HG03571 (cell line): ENCODE data around the gene EFR3B.
"Not testable (repeated sequence)": the region's sequence is repeated elsewhere in the genome, so short reads cannot be mapped to it uniquely, and the experiment has no call there.

Source experiments
- ATAC-seq: cut with Tn5 transposase; IDR thresholded peaks from one replicate; pipeline ENCODE4 v1.9.1; 2021; ENCODE audit not compliant: unreplicated experiment

EFR3B gene

GRCh38 chr2:25072606-25073005 is 30.7 kb downstream of the EFR3B start:
- ATAC-seq: no peak

- no peak for ATAC-seq
Observed at GRCh38 chr2:25073025-25073424, 31.1 kb downstream of the EFR3B start.

DNA sequence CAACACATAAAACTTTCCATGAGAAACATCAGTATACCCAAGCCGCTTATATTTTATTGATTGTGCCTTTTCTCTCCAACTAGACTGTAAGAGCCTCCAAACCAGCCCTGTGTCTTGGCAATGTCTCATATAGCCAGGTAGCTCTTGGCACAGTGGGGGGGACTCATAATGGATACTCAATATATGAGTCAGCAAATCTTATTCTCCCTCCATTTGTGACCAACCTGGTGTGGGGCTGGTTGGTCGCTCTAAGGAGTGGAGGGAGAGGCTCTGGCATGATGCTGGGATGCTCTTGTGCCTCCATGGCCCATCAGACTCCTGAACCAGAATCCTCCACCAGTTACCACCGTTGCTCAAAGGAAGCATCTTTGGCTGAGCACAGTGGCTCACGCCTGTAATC is 32.0 kb downstream of the EFR3B start:
- no peak for ATAC-seq

DNA sequence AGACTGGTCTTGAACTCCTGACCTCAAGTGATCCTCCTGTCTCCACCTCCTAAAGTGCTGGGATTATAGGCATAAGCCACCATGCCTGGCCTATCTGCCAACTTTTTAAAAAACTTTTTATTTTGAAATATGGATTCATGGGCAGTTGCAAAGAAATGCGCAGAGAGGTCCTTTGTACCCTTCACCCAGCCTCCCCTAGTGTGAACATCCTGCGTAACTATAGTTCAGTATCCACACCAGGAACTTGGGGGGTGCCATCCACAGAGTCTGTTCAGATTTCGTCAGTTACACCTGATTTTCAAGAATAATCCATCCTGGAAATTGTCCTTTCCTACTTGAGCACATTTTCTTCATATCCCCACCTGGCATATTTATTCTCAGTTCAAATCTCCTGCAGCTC is 33.0 kb downstream of the EFR3B start:
- no peak for ATAC-seq

GRCh38 chr2:25076749-25077148 is 34.9 kb downstream of the EFR3B start:
- ATAC-seq: no peak

- ATAC-seq: no peak
Observed at GRCh38 chr2:25077789-25078169, 35.9 kb downstream of the EFR3B start.

DNA sequence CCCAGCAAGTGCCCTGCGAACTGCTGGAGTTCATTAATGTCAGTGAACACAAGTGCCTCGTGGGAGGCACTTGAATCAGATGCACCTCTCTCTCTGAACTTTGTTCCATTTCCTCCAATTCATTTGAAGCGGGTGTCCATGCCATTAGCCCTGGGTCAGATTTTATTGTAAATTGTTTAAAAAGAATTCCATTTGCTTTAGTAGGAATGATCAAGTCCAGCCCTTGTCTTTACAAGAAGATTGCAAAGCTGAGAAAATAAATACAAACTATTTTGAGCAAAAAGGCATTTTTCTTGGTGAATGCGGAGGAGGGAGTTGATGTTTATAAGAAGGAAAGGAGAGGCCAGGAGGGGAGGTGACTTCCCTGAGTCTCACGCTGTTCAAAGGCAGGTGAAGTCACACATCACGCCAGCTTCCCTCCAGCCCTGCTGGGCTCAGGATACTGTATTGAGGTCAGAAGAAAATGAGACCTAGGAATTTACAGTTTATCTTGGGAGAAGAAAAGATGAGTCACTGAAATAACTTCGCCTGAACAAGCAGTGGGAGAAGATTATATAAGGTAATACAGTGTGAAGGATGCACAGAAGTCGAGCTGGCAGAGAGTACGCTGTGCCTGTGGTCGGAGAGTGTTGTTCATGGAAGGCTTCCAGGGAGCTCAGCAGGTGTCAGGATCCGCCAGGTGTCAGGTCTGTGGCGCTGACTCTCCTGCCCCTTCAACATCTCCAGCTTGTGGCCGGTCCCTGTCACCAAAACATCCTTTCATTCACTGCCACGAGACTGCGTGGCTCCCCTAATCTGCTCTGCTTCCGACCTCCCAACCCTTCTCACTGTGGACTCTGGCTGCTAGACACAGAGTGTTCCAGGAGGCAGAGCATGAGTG is 36.5 kb downstream of the EFR3B start:
- ATAC-seq: no peak

DNA sequence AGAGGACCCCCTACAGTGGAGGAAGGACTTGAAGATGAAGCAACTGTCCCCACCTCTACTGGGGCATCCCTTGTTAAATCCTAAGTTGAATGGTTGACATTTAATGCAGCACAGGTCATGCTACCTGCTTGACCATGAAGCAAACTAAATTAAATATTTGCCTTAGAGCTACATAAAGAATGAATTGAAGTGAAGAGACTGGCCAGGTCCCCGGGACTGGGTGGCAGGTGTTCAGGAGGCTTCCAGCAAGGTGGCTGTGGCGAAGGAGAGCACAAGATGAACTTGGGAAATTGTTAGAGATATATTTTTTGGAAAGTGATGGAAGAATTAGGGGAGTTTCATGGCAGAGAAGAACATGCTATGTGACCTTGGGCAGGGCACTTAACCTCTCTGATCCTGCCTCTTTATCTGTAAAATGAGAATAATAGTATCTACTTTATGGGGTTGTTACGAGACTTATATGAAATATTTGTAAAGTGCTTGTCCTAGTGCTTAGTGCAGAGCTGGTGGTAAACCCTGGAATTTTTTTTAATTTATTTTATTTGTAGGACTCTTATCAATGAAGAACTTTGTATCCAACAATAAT is 37.3 kb downstream of the EFR3B start:
- no peak for ATAC-seq

- no peak for ATAC-seq
Observed at GRCh38 chr2:25081237-25081790, 39.4 kb downstream of the EFR3B start.

DNA sequence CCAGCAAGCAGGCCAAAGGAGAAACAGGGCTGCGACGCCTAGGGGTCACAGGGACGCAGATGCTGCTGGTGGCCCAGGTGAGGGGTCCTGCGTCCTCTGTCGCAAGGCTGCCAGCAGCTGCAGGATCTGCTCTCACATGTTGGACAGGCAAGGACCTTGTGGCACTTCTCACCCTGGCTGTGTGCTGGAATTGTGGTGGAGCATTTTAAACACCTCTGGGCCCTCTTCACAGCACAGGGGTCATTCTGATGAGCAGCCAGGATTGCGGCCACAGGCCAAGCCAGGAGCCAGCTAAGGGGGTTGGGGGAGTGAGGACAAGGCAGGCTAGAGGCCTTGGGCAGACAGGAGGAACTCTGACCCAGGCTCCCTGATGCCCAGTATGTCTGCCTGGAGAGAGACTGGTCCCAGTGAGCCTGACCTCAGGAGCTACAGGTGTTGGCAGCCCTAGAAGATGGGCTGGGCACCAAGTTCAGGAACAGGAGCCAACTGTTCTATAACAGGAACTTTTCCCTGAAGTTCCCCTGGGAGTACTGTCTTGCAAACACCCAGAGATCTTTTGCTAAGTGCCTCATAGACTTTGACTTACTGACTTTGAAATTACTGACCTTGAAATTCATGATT is 40.2 kb downstream of the EFR3B start:
- ATAC-seq: no peak

GRCh38 chr2:25085761-25086560 is 44.1 kb downstream of the EFR3B start:
- ATAC-seq: no peak

DNA sequence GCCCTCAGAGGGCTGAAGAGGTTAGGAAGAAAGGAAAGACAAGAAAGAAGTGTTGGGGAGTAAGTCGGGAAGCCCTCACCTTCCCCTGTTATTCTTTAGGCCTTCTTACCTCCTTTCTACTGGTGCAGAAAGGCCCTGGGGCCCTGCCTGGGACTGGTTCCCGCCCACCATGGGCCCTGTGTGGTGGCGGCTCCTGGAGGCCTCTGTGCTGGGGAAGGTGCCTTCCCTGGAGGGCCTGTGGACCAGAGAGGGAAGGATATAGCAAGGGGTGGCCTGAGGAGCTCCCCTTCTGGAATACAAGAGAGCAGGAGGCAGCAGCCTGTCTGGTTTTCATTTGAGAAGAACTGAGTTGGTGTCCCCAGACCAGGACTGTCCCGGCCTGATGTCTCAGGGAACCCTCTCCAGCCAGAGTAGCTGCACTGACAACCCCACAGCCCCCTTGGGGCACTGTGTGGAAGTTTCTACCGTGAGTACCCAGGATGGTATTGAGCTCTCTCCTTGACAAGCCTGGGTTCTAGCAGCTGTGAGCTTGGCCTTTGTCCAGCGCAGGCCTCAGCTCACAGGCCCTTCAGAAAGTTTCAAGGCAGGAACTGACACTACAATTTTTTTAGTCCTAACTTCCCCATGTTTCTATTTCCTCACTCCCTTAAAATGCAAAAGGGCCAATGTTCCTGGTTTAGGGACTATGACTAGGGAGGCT is 47.1 kb downstream of the EFR3B start:
- no peak for ATAC-seq

DNA sequence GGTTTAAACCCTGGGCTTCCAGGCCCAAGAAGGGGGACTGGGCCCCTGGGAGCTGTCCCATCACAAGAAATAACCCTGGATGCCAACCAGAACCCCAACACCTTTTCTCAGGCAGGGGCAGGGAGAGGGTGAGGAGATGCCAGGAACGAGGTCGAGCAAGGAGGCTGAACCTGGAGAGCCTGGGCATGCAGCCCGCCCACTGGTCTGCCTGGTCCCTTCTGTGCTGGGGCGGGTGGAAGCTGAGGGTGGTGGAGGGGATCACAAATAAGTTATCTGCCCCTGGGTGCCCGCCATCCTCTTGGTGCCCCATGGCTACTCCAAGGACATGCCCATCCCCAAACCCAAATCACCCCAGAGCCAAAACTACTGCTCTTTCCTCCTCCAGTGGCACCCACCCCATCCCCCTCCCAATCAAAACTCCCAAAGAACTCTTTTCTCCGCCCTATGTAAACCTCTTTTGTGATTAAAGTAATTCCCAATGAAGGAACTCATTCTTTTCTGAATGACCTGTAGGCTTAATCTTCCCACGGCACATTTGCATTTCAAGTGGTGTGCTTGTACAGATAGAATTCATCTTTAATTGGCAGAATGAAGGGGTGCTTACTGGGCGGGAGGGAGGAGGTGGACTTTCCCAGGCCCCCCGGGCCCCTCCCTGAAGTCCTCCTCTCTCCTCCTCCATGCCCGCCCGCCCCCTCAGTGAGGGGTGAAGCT is 47.9 kb downstream of the EFR3B start:
- no peak for ATAC-seq

DNA sequence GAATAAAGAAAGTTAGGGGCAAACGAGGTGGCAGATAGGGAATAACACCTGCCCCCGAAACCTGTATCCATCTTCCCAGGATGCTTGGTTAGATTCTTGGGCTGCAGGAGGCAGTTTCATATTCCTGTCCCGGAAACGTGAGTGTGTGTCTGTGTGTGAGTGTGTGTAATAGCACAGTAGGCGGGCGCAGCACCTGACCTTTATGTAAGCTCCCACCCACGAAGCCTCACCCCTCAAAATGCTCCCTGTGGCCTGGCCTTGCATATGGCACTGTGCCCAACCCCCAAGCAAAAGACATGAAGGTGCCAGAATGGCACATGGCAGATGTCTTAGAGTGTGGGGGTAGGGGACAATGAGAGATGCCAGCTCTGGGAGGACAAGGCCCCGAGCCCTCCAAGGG is 48.9 kb downstream of the EFR3B start:
- no peak for ATAC-seq

GRCh38 chr2:25091265-25091664 is 49.4 kb downstream of the EFR3B start:
- ATAC-seq: no peak

DNA sequence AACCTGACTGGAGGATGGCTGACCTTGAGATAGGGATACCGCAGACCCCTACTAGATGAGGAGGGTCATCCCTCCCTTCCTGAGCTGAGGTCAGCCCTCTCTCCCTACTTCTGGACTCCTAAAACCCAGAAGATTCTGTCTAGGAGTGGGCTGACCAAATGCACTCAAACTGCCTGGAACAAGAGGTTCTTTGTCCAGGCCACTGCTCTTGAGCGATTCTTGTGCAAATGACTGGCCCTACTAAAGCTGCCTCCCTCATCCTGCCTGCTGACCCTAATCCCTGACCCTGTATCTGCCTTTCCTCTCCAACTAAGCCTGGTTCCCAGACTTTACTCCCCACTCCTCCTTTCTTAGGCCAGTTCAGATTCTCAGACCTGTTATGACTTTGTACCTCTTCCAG is 56.2 kb downstream of the EFR3B start:
- ATAC-seq: no peak

- ATAC-seq: no peak
Observed at GRCh38 chr2:25098670-25099486, 57.0 kb downstream of the EFR3B start.

- ATAC-seq: not testable (repeated sequence)
Observed at GRCh38 chr2:25102352-25102751, 60.5 kb downstream of the EFR3B start.

GRCh38 chr2:25103287-25103871 is 61.5 kb downstream of the EFR3B start:
- no peak for ATAC-seq
